Stomach (tissue), 4 donors: ENCODE results near the gene ADAMTS15.

Experiments used
- POLR2A ChIP-seq, 4 donors: fragments of 450-650 bp; IDR thresholded peaks; one replicate each; pipeline ENCODE4 v1.6.1; 2016; ENCODE audit warnings: antibody characterized with exemption in 4 of 4, control low read depth in 2 of 4, mild to moderate bottlenecking in 1 of 4, moderate library complexity in 1 of 4
- TF ChIP-seq, protein P1 (sequence below), 7 experiments: fragments of 450-650 bp in 4 of 7; fragments of 200-600 bp in 3 of 7; sonication (generic) in 3 of 7; IDR thresholded peaks; one replicate each; pipeline ENCODE4 v1.5.1; 2016 to 2019; ENCODE audit warnings: antibody characterized with exemption in 7 of 7, control low read depth in 2 of 7, mild to moderate bottlenecking in 1 of 7

DNA sequence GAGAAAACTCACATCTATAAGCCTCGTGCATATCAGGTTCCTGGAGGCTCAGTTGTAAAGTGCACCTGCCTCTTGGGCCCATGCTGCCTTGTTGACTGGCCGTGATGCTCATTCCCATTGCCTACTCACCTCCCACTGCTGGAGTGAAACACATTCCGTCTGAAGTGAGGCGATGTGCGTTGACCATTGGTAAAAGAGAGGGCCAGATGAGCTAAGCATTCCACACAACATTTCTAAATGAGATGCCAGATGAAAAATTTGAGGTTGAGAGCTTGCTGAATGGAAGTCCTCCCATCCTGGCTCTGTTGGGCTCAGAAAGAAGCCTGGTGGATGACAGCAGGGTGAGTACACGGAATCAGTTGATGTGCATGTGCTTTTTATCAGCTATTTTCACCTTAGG, 8.6 kb upstream of the ADAMTS15 start:
- TF ChIP-seq, protein P1, sequence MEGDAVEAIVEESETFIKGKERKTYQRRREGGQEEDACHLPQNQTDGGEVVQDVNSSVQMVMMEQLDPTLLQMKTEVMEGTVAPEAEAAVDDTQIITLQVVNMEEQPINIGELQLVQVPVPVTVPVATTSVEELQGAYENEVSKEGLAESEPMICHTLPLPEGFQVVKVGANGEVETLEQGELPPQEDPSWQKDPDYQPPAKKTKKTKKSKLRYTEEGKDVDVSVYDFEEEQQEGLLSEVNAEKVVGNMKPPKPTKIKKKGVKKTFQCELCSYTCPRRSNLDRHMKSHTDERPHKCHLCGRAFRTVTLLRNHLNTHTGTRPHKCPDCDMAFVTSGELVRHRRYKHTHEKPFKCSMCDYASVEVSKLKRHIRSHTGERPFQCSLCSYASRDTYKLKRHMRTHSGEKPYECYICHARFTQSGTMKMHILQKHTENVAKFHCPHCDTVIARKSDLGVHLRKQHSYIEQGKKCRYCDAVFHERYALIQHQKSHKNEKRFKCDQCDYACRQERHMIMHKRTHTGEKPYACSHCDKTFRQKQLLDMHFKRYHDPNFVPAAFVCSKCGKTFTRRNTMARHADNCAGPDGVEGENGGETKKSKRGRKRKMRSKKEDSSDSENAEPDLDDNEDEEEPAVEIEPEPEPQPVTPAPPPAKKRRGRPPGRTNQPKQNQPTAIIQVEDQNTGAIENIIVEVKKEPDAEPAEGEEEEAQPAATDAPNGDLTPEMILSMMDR (IDR thresholded peaks at IDR 0.05): no peak
- TF ChIP-seq POLR2A (IDR thresholded peaks at IDR 0.05): no peak
